CD4-positive, alpha-beta T cell (primary cell): ENCODE data around the gene PCSK2. TPM values are rescaled to one million over a fixed set of nuclear protein-coding genes. Genes with fewer than 3 reads are reported as not detected.

ENCODE experiments used
- ATAC-seq: fragments of 200-7000 bp; cut with Tn5 transposase; one replicate; pipeline ENCODE4 v1.10.0; 2022; ENCODE audit warnings: mild to moderate bottlenecking; ENCODE audit not compliant: poor library complexity
- CTCF ChIA-PET: fragments of 350-600 bp; sonication (Branson Sonifier 250); formaldehyde crosslinking; loops from one replicate; lab custom pipeline; 2021; ENCODE audit warnings: antibody characterized with exemption, inconsistent platforms; lab: Charles Lee
- POLR2A ChIA-PET: fragments of 350-600 bp; sonication (Branson Sonifier 250); formaldehyde crosslinking; loops from one replicate; lab custom pipeline; 2021; ENCODE audit warnings: antibody characterized with exemption, inconsistent platforms; lab: Charles Lee
- DNase-seq, 14 experiments: peaks; one replicate each; pipeline ENCODE4 v3.0.0-alpha.2; 2013 to 2020; ENCODE audit warnings: mixed read lengths in 2 of 14
- H3K27ac ChIP-seq, 2 donors: one replicate each; pipeline versions ENCODE4 v1.5.1 to v1.7.0; 2013; ENCODE audit warnings: low read length in 2 of 2, low read depth in 1 of 2, mild to moderate bottlenecking in 1 of 2
- H3K27me3 ChIP-seq, 2 experiments: 1 replicate in 1 of 2; 2 replicates in 1 of 2; pipeline versions ENCODE4 v1.6.1 to v1.7.0; 2013; ENCODE audit warnings: low read length in 2 of 2, control low read depth in 1 of 2, mild to moderate bottlenecking in 1 of 2, moderate library complexity in 1 of 2; ENCODE audit not compliant: insufficient read depth in 2 of 2, control insufficient read depth in 1 of 2
- H3K36me3 ChIP-seq: one replicate; pipeline ENCODE4 v1.6.1; 2013; ENCODE audit warnings: low read length, control low read depth; ENCODE audit not compliant: insufficient read depth
- H3K4me1 ChIP-seq: one replicate; pipeline ENCODE4 v1.6.1; 2013; ENCODE audit warnings: low read length, control low read depth; ENCODE audit not compliant: insufficient read depth
- H3K4me3 ChIP-seq: one replicate; pipeline ENCODE4 v1.5.1; 2013; ENCODE audit warnings: mild to moderate bottlenecking, low read length, moderate library complexity
- H3K9me3 ChIP-seq, 2 experiments: 1 replicate in 1 of 2; 2 replicates in 1 of 2; pipeline versions ENCODE4 v1.6.1 to v1.7.0; 2013; ENCODE audit warnings: low read length in 2 of 2, mild to moderate bottlenecking in 2 of 2, control low read depth in 1 of 2, moderate library complexity in 1 of 2; ENCODE audit not compliant: control insufficient read depth in 1 of 2, insufficient read depth in 1 of 2
- H3K27ac Mint-ChIP-seq: one replicate; pipeline ENCODE4 v1.8.0; 2020; ENCODE audit warnings: mixed read lengths
- H3K27me3 Mint-ChIP-seq: one replicate; pipeline ENCODE4 v1.8.0; 2021; ENCODE audit warnings: mixed read lengths
- H3K36me3 Mint-ChIP-seq: one replicate; pipeline ENCODE4 v1.8.0; 2021; ENCODE audit warnings: low read depth, mixed read lengths
- H3K4me1 Mint-ChIP-seq: one replicate; pipeline ENCODE4 v1.8.0; 2021; ENCODE audit warnings: low read depth, mixed read lengths
- H3K4me3 Mint-ChIP-seq: one replicate; pipeline ENCODE4 v1.8.0; 2020; ENCODE audit warnings: mild to moderate bottlenecking, mixed read lengths
- H3K9me3 Mint-ChIP-seq: one replicate; pipeline ENCODE4 v1.8.0; 2020; ENCODE audit warnings: mixed read lengths
- CTCF ChIP-seq: fragments of 200-600 bp; IDR thresholded peaks from one replicate; pipeline ENCODE4 v1.8.0; 2022; ENCODE audit warnings: antibody characterized with exemption, mild to moderate bottlenecking
- intact Hi-C, 2 experiments: fragments of 100-400 bp; cut with DNase I in 1 of 2; cut with micrococcal nuclease in 1 of 2; formaldehyde crosslinking; loops; one replicate each; pipeline versions ENCODE4 v1.15.1 to v1.9.0; 2023 to 2025; cut with DNase I, micrococcal nuclease
- total RNA-seq, 174 experiments: library from RNA in 2 of 174; stranded (reverse) in 2 of 174; gene quantifications; one replicate each; pipeline ENCODE4 v1.2.3 and lab custom pipeline; 2021 to 2026

Gene PCSK2
- total RNA-seq, 2 experiments from 2014 or later, result not detected

GRCh38 chr20:17534077-17534476, 307.2 kb downstream of the PCSK2 start:
- peaks cover 9% of the 10 kb centered on the region for H3K4me1 Mint-ChIP-seq
- H3K9me3 Mint-ChIP-seq, result no peaks in the 10 kb centered on the region
- no peak overlapping the region for H3K27ac Mint-ChIP-seq
- Histone ChIP-seq H3K4me1 (peaks cover 15% of the 10 kb centered on the region), H3K27me3 (peaks cover 4 to 15% of the 10 kb centered on the region in 2 experiments), H3K36me3 (no peaks in the 10 kb centered on the region), H3K9me3 (no peaks in the 10 kb centered on the region), H3K27ac (no peak overlapping the region), H3K4me3 (no peak overlapping the region)
- CTCF ChIA-PET, result no interaction called here
- H3K4me3 Mint-ChIP-seq, result no peak overlapping the region
- ATAC-seq (no peak), DNase-seq (no peak)
- H3K36me3 Mint-ChIP-seq, result no peaks in the 10 kb centered on the region
- intact Hi-C loops, result no loop called here
- H3K27me3 Mint-ChIP-seq, result peaks cover 37% of the 10 kb centered on the region
- POLR2A ChIA-PET, result no interaction called here
- TF ChIP-seq CTCF, result no peak
